OCI-LY3 (cell line): Measurements from ENCODE around the gene SLC16A14.

Source experiments
- H2AFZ ChIP-seq: fragments of 200-600, 300-600 bp; shearing (Covaris generic); 2 replicates; pipeline ENCODE4 v1.6.0; 2014; ENCODE audit warnings: antibody characterized with exemption, low read depth, low read length
- H3K27ac ChIP-seq: fragments of 200-600, 300-600 bp; sonication (generic); 2 replicates; pipeline ENCODE4 v1.5.1; 2014; ENCODE audit warnings: mild to moderate bottlenecking, low read length, moderate library complexity, mixed read lengths
- H3K27me3 ChIP-seq: fragments of 200-600, 300-600 bp; sonication (generic); 2 replicates; pipeline ENCODE4 v1.6.1; 2014; ENCODE audit warnings: low read depth, low read length, mixed read lengths
- H3K36me3 ChIP-seq: fragments of 200-600, 300-600 bp; sonication (generic); replicated peaks from 2 replicates; pipeline ENCODE3; 2014; ENCODE audit warnings: low read depth, low read length, mixed read lengths
- H3K4me1 ChIP-seq: fragments of 300-600, 200-600 bp; sonication (generic); 2 replicates; pipeline ENCODE4 v1.6.1; 2014; ENCODE audit warnings: low read length, mixed read lengths
- H3K4me2 ChIP-seq: fragments of 200-600, 300-600 bp; sonication (generic); 2 replicates; pipeline ENCODE4 v1.6.1; 2014; ENCODE audit warnings: low read length, mixed read lengths
- H3K4me3 ChIP-seq: fragments of 300-600, 200-600 bp; sonication (generic); 2 replicates; pipeline ENCODE4 v1.5.1; 2014; ENCODE audit warnings: antibody characterized with exemption, mild to moderate bottlenecking, low read length, moderate library complexity
- H3K79me2 ChIP-seq: fragments of 300-600, 200-600 bp; shearing (Covaris generic); 2 replicates; pipeline ENCODE4 v1.6.1; 2014; ENCODE audit warnings: mild to moderate bottlenecking, low read length, mixed read lengths
- H3K9ac ChIP-seq: fragments of 300-600, 200-600 bp; shearing (Covaris generic); 2 replicates; pipeline ENCODE4 v1.6.0; 2014; ENCODE audit warnings: mild to moderate bottlenecking, low read length, moderate library complexity
- H3K9me3 ChIP-seq: fragments of 200-600, 300-600 bp; shearing (Covaris generic); 2 replicates; pipeline ENCODE4 v1.6.1; 2014; ENCODE audit warnings: low read length, mixed read lengths; ENCODE audit not compliant: insufficient read depth
- H4K20me1 ChIP-seq: fragments of 200-600, 300-600 bp; sonication (generic); 2 replicates; pipeline ENCODE4 v1.6.1; 2016; ENCODE audit warnings: low read length, mixed read lengths; ENCODE audit not compliant: insufficient read depth
- CTCF ChIP-seq: fragments of 200-600, 300-600 bp; sonication (generic); IDR thresholded peaks from 2 replicates; pipeline ENCODE4 v1.5.1; 2014; ENCODE audit warnings: antibody characterized with exemption, low read length, low read depth
- EZH2phosphoT487 ChIP-seq: fragments of 200-600 bp; shearing (Covaris generic); IDR thresholded peaks from 2 replicates; pipeline ENCODE4 v1.6.1; 2018; ENCODE audit warnings: antibody characterized with exemption, mixed run types, low read depth

The SLC16A14 gene

GRCh38 chr2:230008708-230009066 lies 60.0 kb downstream of the SLC16A14 start:
- H3K9me3 ChIP-seq: no peaks in the 10 kb centered on the region
- no peaks in the 10 kb centered on the region for H3K36me3 ChIP-seq
- peak overlapping the region; percentile 64 for H3K4me2 ChIP-seq
- H3K4me1 ChIP-seq: peaks cover 7% of the 10 kb centered on the region
- no peak for TF ChIP-seq EZH2phosphoT487
- no peak for TF ChIP-seq CTCF
- H3K79me2 ChIP-seq: no peaks in the 10 kb centered on the region
- no peaks in the 10 kb centered on the region for H3K27me3 ChIP-seq
- H3K27ac ChIP-seq: no peak overlapping the region
- H3K9ac ChIP-seq: peak overlapping the region; percentile 41; the same call in 1 of the 2 replicates
- no peaks in the 10 kb centered on the region for H4K20me1 ChIP-seq
- peak overlapping the region; percentile 60; the same call in 1 of the 2 replicates for H2AFZ ChIP-seq
- peak overlapping the region; percentile 36 for H3K4me3 ChIP-seq

- TF ChIP-seq EZH2phosphoT487: no peak
- TF ChIP-seq CTCF: peak; percentile 72
- no peaks in the 10 kb centered on the region for H3K27me3 ChIP-seq
- no peaks in the 10 kb centered on the region for H3K9me3 ChIP-seq
- H3K9ac ChIP-seq: peak overlapping the region; percentile 41; the same call in 1 of the 2 replicates
- peak overlapping the region; percentile 60; the same call in 1 of the 2 replicates for H2AFZ ChIP-seq
- H3K79me2 ChIP-seq: no peaks in the 10 kb centered on the region
- H3K27ac ChIP-seq: no peak overlapping the region
- H3K4me1 ChIP-seq: peaks cover 7% of the 10 kb centered on the region
- H3K4me2 ChIP-seq: peak overlapping the region; percentile 64
- H4K20me1 ChIP-seq: no peaks in the 10 kb centered on the region
- H3K36me3 ChIP-seq: no peaks in the 10 kb centered on the region
- peak overlapping the region; percentile 36 for H3K4me3 ChIP-seq
Measured at GRCh38 chr2:230007931-230008707, 60.6 kb downstream of the SLC16A14 start.

DNA sequence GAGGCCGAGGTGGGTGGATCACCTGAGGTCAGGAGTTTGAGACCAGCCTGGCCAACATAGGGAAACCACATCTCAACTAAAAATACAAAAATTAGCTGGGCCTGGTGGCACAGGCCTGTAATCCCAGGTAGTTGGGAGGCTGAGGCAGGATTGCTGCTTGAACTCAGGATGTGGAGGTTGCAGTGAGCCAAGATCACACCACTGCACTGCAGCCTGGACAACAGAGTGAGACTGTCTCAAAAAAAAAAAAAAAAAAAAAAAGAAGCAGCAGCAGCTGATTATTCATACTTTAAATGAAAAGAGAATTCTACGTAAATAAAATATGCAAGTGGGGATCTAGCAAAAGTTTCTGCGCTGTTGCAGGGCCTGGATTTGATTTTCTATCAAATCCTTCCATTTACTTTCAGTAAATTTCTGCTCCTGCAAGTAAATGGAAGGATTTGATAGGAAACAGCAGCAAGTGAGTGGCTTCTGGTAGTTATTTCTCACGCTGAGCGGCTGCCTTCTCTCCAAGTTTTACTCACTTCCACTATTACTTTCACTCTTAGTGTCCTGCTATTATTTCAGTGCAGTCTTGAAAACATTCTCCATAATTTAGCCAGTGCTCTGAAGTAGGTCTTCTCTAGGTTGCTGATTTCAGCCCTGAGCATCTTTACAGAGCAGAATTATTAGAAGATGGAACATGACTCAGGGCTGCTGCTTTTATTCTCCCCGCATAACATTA lies 68.4 kb downstream of the SLC16A14 start:
- Histone ChIP-seq H3K9ac (no peak overlapping the region), H3K27ac (peak overlapping the region; percentile 74), H3K9me3 (no peaks in the 10 kb centered on the region), H3K36me3 (no peaks in the 10 kb centered on the region), H3K4me2 (peak overlapping the region; percentile 79), H3K27me3 (no peaks in the 10 kb centered on the region), H3K4me1 (peaks cover 24% of the 10 kb centered on the region), H4K20me1 (no peaks in the 10 kb centered on the region), H3K79me2 (no peaks in the 10 kb centered on the region), H3K4me3 (peak overlapping the region; percentile 47), H2AFZ (no peak overlapping the region)
- TF ChIP-seq CTCF (no peak), EZH2phosphoT487 (no peak)

- Histone ChIP-seq H4K20me1 (no peaks in the 10 kb centered on the region), H3K9me3 (no peaks in the 10 kb centered on the region), H3K9ac (no peak overlapping the region), H3K79me2 (no peaks in the 10 kb centered on the region), H3K27me3 (no peaks in the 10 kb centered on the region), H3K27ac (no peak overlapping the region), H3K4me2 (peak overlapping the region; percentile 45), H3K4me1 (peaks cover 24% of the 10 kb centered on the region), H3K36me3 (no peaks in the 10 kb centered on the region), H3K4me3 (0 out of 2 replicates have a peak overlapping the region, but pooled peaks have one; percentile 10), H2AFZ (no peak overlapping the region)
- no peak for TF ChIP-seq CTCF
- no peak for TF ChIP-seq EZH2phosphoT487
Measured at GRCh38 chr2:229997565-229997964, 71.2 kb downstream of the SLC16A14 start.
